B cell (primary cell): ENCODE data around the gene EXD3. TPM values are rescaled to one million over a fixed set of nuclear protein-coding genes. Genes with fewer than 3 reads are reported as not detected.

Experiments used
- ATAC-seq: fragments of 200-7000 bp; cut with Tn5 transposase; one replicate; pipeline ENCODE4 v1.10.0; 2021; ENCODE audit warnings: low read depth, mild to moderate bottlenecking, moderate number of reproducible peaks, moderate library complexity
- CTCF ChIA-PET: fragments of 350-600 bp; sonication (Branson Sonifier 250); formaldehyde crosslinking; loops from one replicate; lab custom pipeline; 2021; ENCODE audit warnings: antibody characterized with exemption, inconsistent platforms; lab: Charles Lee
- POLR2A ChIA-PET: fragments of 350-600 bp; sonication (Branson Sonifier 250); formaldehyde crosslinking; loops from one replicate; lab custom pipeline; 2021; ENCODE audit warnings: antibody characterized with exemption; lab: Charles Lee
- DNase-seq: peaks from one replicate; pipeline ENCODE4 v3.0.0; 2013
- H2AFZ ChIP-seq: 2 replicates; pipeline ENCODE4 v1.6.1; 2012; ENCODE audit warnings: mild to moderate bottlenecking, low read depth, low read length; ENCODE audit not compliant: insufficient read depth, poor library complexity, severe bottlenecking
- H3K27ac ChIP-seq, 2 donors: 1 replicate in 1 of 2; 2 replicates in 1 of 2; pipeline ENCODE4 v1.5.1; 2012 to 2013; ENCODE audit warnings: low read length in 2 of 2, mild to moderate bottlenecking in 2 of 2, moderate library complexity in 1 of 2
- H3K27me3 ChIP-seq, 4 experiments: fragments of 200-600 bp in 1 of 4; sonication (generic) in 1 of 4; replicated peaks in 1 of 4; 1 replicate in 2 of 4; 2 replicates in 2 of 4; pipeline versions ENCODE4 v1.6.1 to v1.7.0; 2013 to 2016; ENCODE audit warnings: low read length in 3 of 4, mild to moderate bottlenecking in 2 of 4, mixed read lengths in 1 of 4, moderate library complexity in 1 of 4; ENCODE audit not compliant: insufficient read depth in 4 of 4, control insufficient read depth in 3 of 4; ENCODE audit errors: control extremely low read depth in 1 of 4
- H3K36me3 ChIP-seq, 2 experiments: replicated peaks in 1 of 2; 1 replicate in 1 of 2; 2 replicates in 1 of 2; pipeline versions ENCODE4 v1.6.1 to v1.7.1; 2013; ENCODE audit warnings: low read length in 1 of 2; ENCODE audit not compliant: insufficient read depth in 2 of 2, control insufficient read depth in 1 of 2; ENCODE audit errors: control extremely low read depth in 1 of 2, extremely low read depth in 1 of 2
- H3K4me1 ChIP-seq, 2 donors: fragments of 200-600 bp in 1 of 2; sonication (generic) in 1 of 2; 1 replicate in 1 of 2; 2 replicates in 1 of 2; pipeline versions ENCODE4 v1.5.1 to v1.6.1; 2013 to 2017; ENCODE audit warnings: low read length in 2 of 2; ENCODE audit not compliant: control insufficient read depth in 2 of 2, insufficient read depth in 2 of 2
- H3K4me2 ChIP-seq: replicated peaks from 2 replicates; pipeline ENCODE3; 2012; ENCODE audit warnings: mild to moderate bottlenecking, low read depth, low read length; ENCODE audit not compliant: poor library complexity, severe bottlenecking
- H3K4me3 ChIP-seq, 5 experiments: fragments of 200-600 bp in 1 of 5; sonication (generic) in 1 of 5; 1 replicate in 3 of 5; 2 replicates in 2 of 5; pipeline versions ENCODE4 v1.5.1 to v1.7.0; 2011 to 2016; ENCODE audit warnings: low read length in 4 of 5, mild to moderate bottlenecking in 4 of 5, low read depth in 2 of 5, control low read depth in 1 of 5, moderate library complexity in 1 of 5; ENCODE audit not compliant: insufficient read depth in 1 of 5; ENCODE audit errors: control extremely low read depth in 1 of 5, extremely low read depth in 1 of 5
- H3K79me2 ChIP-seq: fragments of 200-600 bp; sonication (generic); one replicate; pipeline ENCODE4 v1.6.0; 2016; ENCODE audit warnings: low read length; ENCODE audit not compliant: control insufficient read depth, insufficient read depth
- H3K9ac ChIP-seq: fragments of 200-600 bp; sonication (generic); 2 replicates; pipeline ENCODE4 v1.6.1; 2017; ENCODE audit warnings: mild to moderate bottlenecking, low read length, moderate library complexity
- H3K9me3 ChIP-seq, 3 donors: one replicate each; pipeline versions ENCODE4 v1.6.1 to v1.7.1; 2013; ENCODE audit warnings: low read length in 2 of 3; ENCODE audit not compliant: control insufficient read depth in 2 of 3, insufficient read depth in 1 of 3; ENCODE audit errors: control extremely low read depth in 1 of 3
- H4K20me1 ChIP-seq: 2 replicates; pipeline ENCODE4 v1.6.0; 2012; ENCODE audit warnings: mild to moderate bottlenecking, low read length; ENCODE audit not compliant: insufficient read depth, control insufficient read depth, poor library complexity, severe bottlenecking
- H3K27ac Mint-ChIP-seq: one replicate; pipeline ENCODE4 v1.8.0; 2021; ENCODE audit warnings: mixed read lengths
- H3K27me3 Mint-ChIP-seq: one replicate; pipeline ENCODE4 v1.8.0; 2021; ENCODE audit warnings: mixed read lengths
- H3K4me1 Mint-ChIP-seq: one replicate; pipeline ENCODE4 v1.8.0; 2021; ENCODE audit warnings: mixed read lengths
- H3K4me3 Mint-ChIP-seq: one replicate; pipeline ENCODE4 v1.8.0; 2021; ENCODE audit warnings: mixed read lengths
- H3K9me3 Mint-ChIP-seq: one replicate; pipeline ENCODE4 v1.8.0; 2022; ENCODE audit warnings: mixed read lengths; ENCODE audit not compliant: insufficient read depth
- CTCF ChIP-seq: fragments of 200-600 bp; IDR thresholded peaks from one replicate; pipeline ENCODE4 v1.8.0; 2022; ENCODE audit warnings: antibody characterized with exemption, mild to moderate bottlenecking
- EZH2 ChIP-seq: IDR thresholded peaks from 2 replicates; pipeline ENCODE4 v1.6.1; 2012; ENCODE audit warnings: borderline replicate concordance, low read depth, mild to moderate bottlenecking, moderate library complexity, low read length; ENCODE audit not compliant: insufficient read depth, poor library complexity, severe bottlenecking
- WGBS: methylation state at CpG from one replicate; pipeline ENCODE4 v1.1.5; 2013; ENCODE audit warnings: missing lambda C conversion rate; ENCODE audit not compliant: insufficient coverage; 5-methylcytosine and 5-hydroxymethylcytosine counted together
- intact Hi-C: fragments of 100-400 bp; cut with micrococcal nuclease; formaldehyde crosslinking; loops from one replicate; pipeline ENCODE4 v1.10.0; 2022
- polyA plus RNA-seq: library from polyadenylated mRNA; depleted of rRNA; stranded (reverse); fragments of >200 nt; gene quantifications from 2 replicates; pipeline ENCODE4 v1.2.3, GENCODE V29; 2012
- total RNA-seq, 2 donors: library from RNA; stranded (reverse); fragments of 120-200 nt in 1 of 2; gene quantifications; 1 replicate in 1 of 2; 2 replicates in 1 of 2; pipeline versions ENCODE4 v1.2.3 to v1.2.4, GENCODE V29; 2013 to 2022

EXD3 gene
- total and polyA plus RNA-seq, 2 donors (not counting 1 experiment from before 2014, with no cell fraction given), result 22.5 to 23.7 TPM

GRCh38 chr9:137441289-137441934 is 18.4 kb upstream of the EXD3 start, which contains the start of gene ENTPD8:
TSS of gene ENTPD8 (minus strand) at chr9:137441357. CDS start at chr9:137438285, 3,072 bp downstream.
- no peak within 1 kb of the TSS for H3K27ac ChIP-seq
- TF ChIP-seq CTCF (no peak), EZH2 (no peak)
- intact Hi-C loops, result loop anchor here (1.0 kb wide), 1 partner anchor 18 kb away; the partner anchor contains the start of genes EXD3 and NOXA1
- peaks cover 11% of the 10 kb centered on the region for H3K27me3 Mint-ChIP-seq
- under 1% methylated on average over 37 of the region's 62 CpGs for WGBS
- H4K20me1 ChIP-seq, result no peaks in the 10 kb centered on the region
- H3K27ac Mint-ChIP-seq, result no peak within 1 kb of the TSS
- peaks cover 0 to 20% (median 7%) of the 10 kb centered on the region in 4 experiments for H3K27me3 ChIP-seq
- H3K79me2 ChIP-seq, result no peaks in the 10 kb centered on the region
- peaks cover 8% of the 10 kb centered on the region for H3K4me1 Mint-ChIP-seq
- H3K9ac ChIP-seq, result peak within 1 kb of the TSS; percentile 53
- H3K36me3 ChIP-seq, result no peaks in the 10 kb centered on the region
- DNase-seq, result no peak
- ChIA-PET POLR2A (interaction anchor here (0.6 to 0.9 kb wide), 2 partner anchors 14 to 18 kb away, joined by 5 to 6 read pairs; partner anchors contain the start of genes EXD3 and NOXA1), CTCF (interaction anchor here (0.6 to 3.3 kb wide), 4 partner anchors 13 to 29 kb away, joined by 3 to 23 read pairs (median 4); partner anchors contain the start of genes EXD3 and NOXA1)
- H3K4me3 Mint-ChIP-seq, result peak within 1 kb of the TSS; percentile 79
- H3K4me1 ChIP-seq, result peaks cover 7 to 18% of the 10 kb centered on the region in 2 donors
- peak; percentile 22 for ATAC-seq
- peak within 1 kb of the TSS; percentile 51 for H2AFZ ChIP-seq
- H3K4me3 ChIP-seq, result peak within 1 kb of the TSS in 3 of 5 experiments; percentile 39 to 46 (median 42)
- no peaks in the 10 kb centered on the region for H3K9me3 Mint-ChIP-seq
- H3K4me2 ChIP-seq, result peak within 1 kb of the TSS; percentile 88
- peaks cover 0 to 3% (median 0%) of the 10 kb centered on the region in 3 donors for H3K9me3 ChIP-seq
